Dermis blood vessel endothelial cell (primary cell): ENCODE measurements around the gene GRAMD2B. TPM values are rescaled to one million over a fixed set of nuclear protein-coding genes. Genes with fewer than 3 reads are reported as not detected.

Experiments used
- total RNA-seq: library from RNA; depleted of rRNA; stranded (reverse); fragments of >200 nt; gene quantifications from 2 replicates; pipeline ENCODE4 v1.2.3, GENCODE V29; 2014

Gene GRAMD2B
- total RNA-seq, 1 donor from 2014 or later = 7.3 TPM

Other genes with a start within 250 kb of the GRAMD2B start
- gene ALDH7A1, start 171.8 kb downstream of the GRAMD2B start, total RNA-seq = 26.7 and 28.7 TPM in 2 replicates
- 60.7 and 67.4 TPM in 2 replicates for gene PHAX, start 177.5 kb downstream of the GRAMD2B start, total RNA-seq